OCI-M2 (cell line): ENCODE measurements around the gene XAB2.
"Not testable (repeated sequence)": the region's sequence is repeated elsewhere in the genome, so short reads cannot be mapped to it uniquely, and the experiment has no call there.

ENCODE experiments used
- DNase-seq: peaks from one replicate; lab custom pipeline; 2025; ENCODE audit not compliant: unreplicated experiment; lab: John Stamatoyannopoulos, UW

The XAB2 gene

DNA sequence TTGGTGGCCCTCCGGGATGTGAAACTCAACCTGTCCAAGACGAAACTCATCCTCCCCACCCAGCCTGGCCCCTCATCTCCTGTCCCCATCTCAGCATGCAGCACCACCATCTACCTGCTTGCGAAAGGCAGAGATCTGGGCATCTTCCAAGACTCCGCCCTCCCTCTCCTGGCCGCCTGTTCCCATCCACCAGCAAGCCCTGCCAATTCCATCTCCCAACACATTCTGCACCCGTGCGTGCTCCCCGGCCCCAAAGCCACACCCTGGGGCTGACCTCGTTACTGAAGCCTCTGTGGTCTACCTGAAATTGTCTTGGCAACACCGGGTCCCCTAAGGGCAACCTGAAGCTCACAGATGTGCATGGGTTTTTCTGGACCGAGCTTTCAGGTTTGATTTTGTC, 46.9 kb downstream of the XAB2 start:
- no peak for DNase-seq

- DNase-seq = no peak
Measured at GRCh38 chr19:7579182-7579581, 50.2 kb downstream of the XAB2 start.

DNA sequence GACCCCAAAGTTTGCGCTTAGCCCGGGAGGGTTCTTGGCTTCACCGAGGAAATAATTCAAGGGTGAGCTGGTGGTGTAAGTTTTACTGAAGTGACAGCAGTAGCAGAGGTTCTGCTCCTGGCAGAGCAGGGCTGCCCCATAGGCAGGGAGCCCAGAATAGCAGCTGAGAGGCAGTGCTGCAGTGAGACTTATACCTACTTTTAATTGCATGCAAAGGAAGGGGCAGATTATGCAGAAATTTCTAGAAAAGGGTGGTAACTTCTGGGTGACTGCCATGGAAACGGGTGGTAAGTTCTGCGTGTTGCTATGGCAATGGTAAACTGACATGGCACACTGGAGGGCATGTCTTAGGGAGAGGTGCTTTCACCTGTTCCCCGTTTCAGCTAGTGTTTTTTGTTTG, 51.2 kb downstream of the XAB2 start:
- DNase-seq = no peak

DNA sequence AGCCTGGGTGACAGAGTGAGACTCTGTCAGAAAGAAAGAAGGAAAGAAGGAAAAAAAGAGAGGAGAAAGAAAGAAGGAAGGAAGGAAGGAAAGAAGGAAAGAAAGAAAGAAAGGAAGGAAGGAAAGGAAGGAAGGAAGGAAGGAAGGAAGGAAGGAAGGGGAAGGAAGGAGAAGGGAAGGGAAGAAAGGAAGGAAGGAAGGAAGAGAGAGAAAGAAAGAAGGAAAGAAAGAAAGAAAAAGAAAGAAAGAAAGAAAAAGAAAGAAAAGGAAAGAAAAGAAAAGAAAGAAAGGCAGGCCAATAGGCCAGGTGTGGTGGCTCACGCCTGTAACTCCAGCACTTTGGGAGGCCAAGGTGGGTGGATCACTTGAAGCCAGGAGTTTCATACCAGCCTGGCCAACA, 51.9 kb downstream of the XAB2 start:
- DNase-seq = not testable (repeated sequence)

DNA sequence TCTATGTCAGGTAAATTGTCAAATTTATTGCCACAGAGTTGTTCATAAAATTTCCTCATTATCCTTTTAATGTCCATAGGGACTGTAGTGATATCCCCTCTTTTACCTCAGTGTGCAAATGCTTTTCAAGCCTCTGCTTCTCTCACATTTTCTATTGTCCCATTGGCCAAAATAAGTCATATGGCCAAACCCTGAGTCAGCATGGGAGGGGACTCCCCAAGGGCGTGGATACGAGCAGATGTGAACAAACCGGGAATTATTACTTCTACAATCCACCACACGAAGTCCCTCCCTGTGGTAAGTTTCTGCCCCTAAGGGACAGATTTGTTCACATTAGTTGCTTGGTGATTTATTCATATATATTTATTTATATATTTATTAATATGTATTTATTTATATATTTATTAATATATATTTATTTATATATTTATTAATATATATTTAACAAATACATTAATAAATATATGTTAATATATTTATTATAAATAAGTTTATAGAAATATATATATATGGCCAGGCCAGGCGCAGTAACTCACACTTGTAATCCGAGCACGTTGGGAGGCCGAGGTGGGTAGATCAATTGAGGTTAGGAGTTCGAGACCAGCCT, 53.8 kb downstream of the XAB2 start:
- no peak for DNase-seq

DNA sequence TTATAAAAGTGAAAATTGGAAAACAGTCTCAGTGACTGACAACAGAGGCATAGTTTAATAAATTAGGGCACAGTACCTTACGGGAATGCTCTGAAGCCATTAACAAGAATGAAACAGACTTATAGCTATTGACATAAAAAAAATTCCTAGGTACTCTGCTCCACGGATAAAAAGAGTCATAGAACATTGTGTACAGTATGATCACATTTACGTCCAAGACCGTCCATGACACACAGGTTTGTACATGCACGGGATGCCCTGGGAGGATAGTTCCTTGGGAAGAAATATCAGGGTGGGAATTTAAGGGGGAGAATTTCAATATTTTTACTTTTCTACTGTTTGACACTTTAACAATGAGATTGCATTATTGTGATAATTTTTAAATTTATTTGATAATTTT, 58.6 kb downstream of the XAB2 start:
- no peak for DNase-seq
